Measurements from ENCODE around the gene ANAPC5. TPM values are rescaled to one million over a fixed set of nuclear protein-coding genes. Genes with fewer than 3 reads are reported as not detected.
"Not testable (repeated sequence)": the region's sequence is repeated elsewhere in the genome, so short reads cannot be mapped to it uniquely, and the experiment has no call there.

ANAPC5 gene
- total RNA-seq, 2 experiments from 2014 or later: 140 TPM

GRCh38 chr12:121384891-121385290 lies 32.7 kb upstream of the ANAPC5 start:
- not testable (repeated sequence) for DNase-seq; H3K9me3 Mint-ChIP-seq; H3K27ac Mint-ChIP-seq; H3K4me1 Mint-ChIP-seq; H3K36me3 Mint-ChIP-seq (ENCODE audit: low read depth); H3K4me3 Mint-ChIP-seq; H3K27me3 Mint-ChIP-seq
- CTCF ChIA-PET: interaction anchor here (0.8 to 1.8 kb wide), 2 partner anchors 57 to 62 kb away, joined by 3 to 6 read pairs; no protein-coding TSS in a partner anchor
- POLR2A ChIA-PET: interaction anchor here (0.6 kb wide), 1 partner anchor 16 kb away, joined by 4 read pairs; no protein-coding TSS in a partner anchor

GRCh38 chr12:121383601-121384021 lies 31.4 kb upstream of the ANAPC5 start:
- POLR2A ChIA-PET: interaction anchor here (0.6 to 0.7 kb wide), 2 partner anchors 9 to 12 kb away, joined by 3 to 4 read pairs; no protein-coding TSS in a partner anchor
- H3K4me3 Mint-ChIP-seq: no peak overlapping the region
- CTCF ChIA-PET: interaction anchor here (1.1 to 1.8 kb wide), 3 partner anchors 22 to 59 kb away, joined by 3 to 6 read pairs (median 3); partner anchors contain the start of gene ANAPC5

DNA sequence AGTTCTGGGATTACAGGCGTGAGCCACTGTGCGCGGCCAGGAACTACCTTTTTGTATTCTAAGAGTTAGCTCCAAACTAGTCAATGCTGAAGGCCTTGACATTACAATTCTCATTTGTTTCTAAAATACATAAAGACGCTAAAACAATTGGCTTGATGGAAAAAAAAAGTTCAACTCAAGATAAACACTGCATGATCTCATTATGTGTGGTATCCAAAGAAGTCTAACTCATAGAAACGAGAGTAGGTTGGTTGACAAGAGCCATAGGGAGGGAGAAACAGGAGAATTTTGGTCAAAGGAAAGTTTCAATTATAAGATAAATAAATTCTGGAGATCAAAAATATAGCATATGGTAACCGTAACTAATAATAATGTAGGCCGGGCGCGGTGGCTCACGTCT lies 27.7 kb upstream of the ANAPC5 start:
- no peak overlapping the region for H3K4me3 Mint-ChIP-seq
- H3K36me3 Mint-ChIP-seq (ENCODE audit: low read depth): no peaks in the 10 kb centered on the region
- peaks cover 2% of the 10 kb centered on the region for H3K9me3 Mint-ChIP-seq
- ChIA-PET POLR2A (no interaction called here), CTCF (no interaction called here)
- H3K27me3 Mint-ChIP-seq: peaks cover 5% of the 10 kb centered on the region
- no peak for DNase-seq
- H3K27ac Mint-ChIP-seq: no peak overlapping the region
- H3K4me1 Mint-ChIP-seq: no peaks in the 10 kb centered on the region

More at GRCh38 chr12:121383601-121384021, 31.4 kb upstream of the ANAPC5 start:
- Mint-ChIP-seq H3K36me3 (ENCODE audit: low read depth) (no peaks in the 10 kb centered on the region), H3K9me3 (no peaks in the 10 kb centered on the region), H3K4me1 (peaks cover 5% of the 10 kb centered on the region), H3K27me3 (peaks cover 4% of the 10 kb centered on the region), H3K27ac (no peak overlapping the region)
- DNase-seq: no peak

DNA sequence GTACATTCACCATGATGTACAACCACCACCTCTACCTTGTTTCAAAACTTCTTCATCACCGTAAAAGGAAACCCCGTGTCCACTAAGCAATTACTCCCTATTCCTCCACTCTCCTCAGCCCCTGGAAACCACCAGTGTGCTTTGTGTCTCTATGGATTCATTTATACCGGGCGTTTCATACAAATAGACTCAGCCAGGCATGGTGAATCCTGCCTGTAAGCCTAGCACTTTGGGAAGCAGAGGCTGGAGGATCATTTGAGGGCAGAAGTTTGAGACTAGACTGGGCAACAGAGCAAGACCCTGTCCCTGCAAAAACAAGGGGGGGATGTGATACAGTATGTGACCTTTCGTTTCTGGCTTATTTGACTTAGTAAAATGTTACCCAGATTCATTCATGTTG lies 26.5 kb upstream of the ANAPC5 start:
- Mint-ChIP-seq H3K4me1 (no peaks in the 10 kb centered on the region), H3K36me3 (ENCODE audit: low read depth) (no peaks in the 10 kb centered on the region), H3K27ac (no peak overlapping the region), H3K27me3 (peaks cover 5% of the 10 kb centered on the region), H3K9me3 (peaks cover 4% of the 10 kb centered on the region), H3K4me3 (no peak overlapping the region)
- ChIA-PET POLR2A (interaction anchor here (0.6 kb wide), 1 partner anchor 690 kb away, joined by 3 read pairs; no protein-coding TSS in a partner anchor), CTCF (no interaction called here)
- DNase-seq: no peak

DNA sequence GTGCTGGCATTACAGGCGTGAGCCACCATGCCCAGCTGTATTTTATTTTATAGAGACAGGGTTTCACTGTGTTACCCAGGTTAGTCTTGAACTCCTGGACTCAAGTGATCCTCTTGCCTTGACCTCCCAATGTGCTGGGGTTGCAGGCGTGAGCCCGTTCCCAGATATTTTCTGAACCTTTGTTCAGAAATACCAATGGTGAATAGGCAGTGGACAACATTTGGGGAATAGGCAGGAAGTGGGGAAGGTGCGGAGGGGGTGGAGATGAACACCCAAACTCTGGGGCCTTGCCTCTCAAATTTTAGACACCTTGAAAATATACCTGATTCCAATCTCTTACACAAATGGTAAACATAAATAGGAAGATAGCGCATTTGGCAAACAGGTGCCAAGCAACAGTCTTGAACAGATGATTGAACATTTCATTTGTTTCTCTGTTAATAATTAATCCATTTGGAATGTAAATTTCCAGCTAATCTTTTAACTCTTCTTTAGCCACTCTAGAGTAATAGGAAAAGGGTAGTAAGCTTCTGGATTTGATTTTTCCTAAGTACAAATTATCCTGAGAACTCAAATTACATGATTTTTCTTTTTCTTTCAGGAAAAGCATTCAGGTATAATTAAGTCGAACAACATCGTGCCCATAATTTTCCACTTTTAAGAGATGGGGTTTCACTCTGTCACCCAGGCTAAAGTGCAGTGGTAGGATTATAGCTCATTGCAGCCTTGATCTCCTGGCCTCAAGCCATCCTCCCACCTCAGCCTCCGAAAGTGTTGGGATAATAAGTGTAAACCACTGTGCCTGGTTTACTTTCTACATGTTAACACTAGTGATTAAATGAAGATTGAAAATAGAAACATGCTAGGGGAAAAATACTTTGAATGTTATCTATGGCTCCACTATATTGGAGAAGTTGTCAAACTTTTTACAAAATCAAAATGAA lies 24.8 kb upstream of the ANAPC5 start:
- no peaks in the 10 kb centered on the region for H3K4me1 Mint-ChIP-seq
- no peaks in the 10 kb centered on the region for H3K36me3 Mint-ChIP-seq (ENCODE audit: low read depth)
- POLR2A ChIA-PET: no interaction called here
- peaks cover 5% of the 10 kb centered on the region for H3K27me3 Mint-ChIP-seq
- peaks cover 4% of the 10 kb centered on the region for H3K9me3 Mint-ChIP-seq
- no peak overlapping the region for H3K4me3 Mint-ChIP-seq
- DNase-seq: no peak
- CTCF ChIA-PET: interaction anchor here (0.8 kb wide), 1 partner anchor 10 kb away, joined by 3 read pairs; no protein-coding TSS in a partner anchor
- H3K27ac Mint-ChIP-seq: no peak overlapping the region

DNA sequence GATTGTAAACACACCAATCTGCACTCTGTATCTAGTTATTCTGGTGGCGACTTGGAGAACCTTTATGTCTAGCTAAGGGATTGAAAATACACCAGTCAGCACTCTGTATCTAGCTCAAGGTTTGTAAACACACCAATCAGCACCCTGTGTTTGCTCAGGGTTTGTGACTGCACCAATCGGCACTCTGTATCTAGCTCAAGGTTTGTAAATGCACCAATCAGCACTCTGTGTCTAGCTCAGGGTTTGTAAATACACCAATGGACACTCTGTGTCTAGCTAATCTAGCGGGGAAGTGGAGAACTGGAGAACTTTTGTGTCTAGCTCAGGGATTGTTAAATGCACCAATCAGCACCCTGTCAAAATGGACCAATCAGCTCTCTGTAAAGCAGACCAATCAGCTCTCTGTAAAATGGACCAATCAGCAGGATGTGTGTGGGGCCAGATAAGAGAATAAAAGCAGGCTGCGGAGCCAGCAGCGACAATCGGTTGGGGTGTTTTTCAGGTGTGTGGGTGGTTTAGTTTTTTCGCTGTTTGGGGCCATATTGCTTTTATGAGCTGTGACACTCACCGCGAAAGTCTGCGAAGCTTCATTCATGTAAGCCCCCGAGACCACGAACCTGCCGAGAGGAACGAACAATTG lies 22.9 kb upstream of the ANAPC5 start:
- not testable (repeated sequence) for H3K4me1 Mint-ChIP-seq; DNase-seq; H3K27ac Mint-ChIP-seq; H3K9me3 Mint-ChIP-seq; H3K4me3 Mint-ChIP-seq; H3K36me3 Mint-ChIP-seq (ENCODE audit: low read depth); H3K27me3 Mint-ChIP-seq
- CTCF ChIA-PET: interaction anchor here (0.8 to 1.1 kb wide), 2 partner anchors 16 to 89 kb away, joined by 3 read pairs; no protein-coding TSS in a partner anchor
- POLR2A ChIA-PET: interaction anchor here (0.7 kb wide), 1 partner anchor 8 kb away, joined by 4 read pairs; no protein-coding TSS in a partner anchor

DNA sequence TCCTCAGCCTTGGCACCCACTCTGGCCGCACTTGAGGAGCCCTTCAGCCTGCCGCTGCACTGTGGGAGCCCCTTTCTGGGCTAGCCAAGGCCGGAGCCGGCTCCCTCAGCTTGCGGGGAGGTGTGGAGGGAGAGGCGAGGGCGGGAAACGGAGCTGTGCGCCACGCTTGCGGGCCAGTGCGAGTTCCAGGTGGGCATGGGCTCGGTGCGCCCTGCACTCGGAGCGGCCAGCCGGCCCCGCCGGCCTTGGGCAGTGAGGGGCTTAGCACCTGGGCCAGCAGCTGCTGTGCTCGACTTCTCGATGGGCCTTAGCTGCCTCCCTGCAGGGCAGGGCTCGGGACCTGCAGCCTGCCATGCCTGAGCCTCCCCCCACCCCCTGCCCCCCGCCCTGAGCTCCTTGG lies 22.1 kb upstream of the ANAPC5 start:
- H3K27ac Mint-ChIP-seq; H3K27me3 Mint-ChIP-seq; H3K36me3 Mint-ChIP-seq (ENCODE audit: low read depth); H3K4me1 Mint-ChIP-seq; H3K4me3 Mint-ChIP-seq; H3K9me3 Mint-ChIP-seq; DNase-seq: not testable (repeated sequence)
- ChIA-PET CTCF (interaction anchor here (0.6 to 0.8 kb wide), 3 partner anchors 89 to 439 kb away, joined by 3 to 4 read pairs (median 3); no protein-coding TSS in a partner anchor), POLR2A (interaction anchor here (0.7 kb wide), 1 partner anchor 9 kb away, joined by 4 read pairs; no protein-coding TSS in a partner anchor)

- POLR2A ChIA-PET: no interaction called here
- Mint-ChIP-seq H3K27ac (no peak overlapping the region), H3K27me3 (peaks cover 4% of the 10 kb centered on the region), H3K4me1 (no peaks in the 10 kb centered on the region), H3K4me3 (no peak overlapping the region), H3K36me3 (ENCODE audit: low read depth) (no peaks in the 10 kb centered on the region), H3K9me3 (peaks cover 4% of the 10 kb centered on the region)
- DNase-seq: no peak
- CTCF ChIA-PET: interaction anchor here (0.6 to 1.5 kb wide), 4 partner anchors 13 to 439 kb away, joined by 3 to 4 read pairs (median 3); no protein-coding TSS in a partner anchor
Observed at GRCh38 chr12:121373755-121374154, 21.5 kb upstream of the ANAPC5 start.

GRCh38 chr12:121371404-121371803 lies 19.2 kb upstream of the ANAPC5 start:
- no peaks in the 10 kb centered on the region for H3K36me3 Mint-ChIP-seq (ENCODE audit: low read depth)
- DNase-seq: no peak
- no peaks in the 10 kb centered on the region for H3K4me1 Mint-ChIP-seq
- H3K4me3 Mint-ChIP-seq: no peak overlapping the region
- POLR2A ChIA-PET: no interaction called here
- H3K27ac Mint-ChIP-seq: no peak overlapping the region
- H3K27me3 Mint-ChIP-seq: peaks cover 2% of the 10 kb centered on the region
- H3K9me3 Mint-ChIP-seq: peaks cover 4% of the 10 kb centered on the region
- CTCF ChIA-PET: interaction anchor here (0.7 kb wide), 1 partner anchor 1354 kb away, joined by 9 read pairs; no protein-coding TSS in a partner anchor

DNA sequence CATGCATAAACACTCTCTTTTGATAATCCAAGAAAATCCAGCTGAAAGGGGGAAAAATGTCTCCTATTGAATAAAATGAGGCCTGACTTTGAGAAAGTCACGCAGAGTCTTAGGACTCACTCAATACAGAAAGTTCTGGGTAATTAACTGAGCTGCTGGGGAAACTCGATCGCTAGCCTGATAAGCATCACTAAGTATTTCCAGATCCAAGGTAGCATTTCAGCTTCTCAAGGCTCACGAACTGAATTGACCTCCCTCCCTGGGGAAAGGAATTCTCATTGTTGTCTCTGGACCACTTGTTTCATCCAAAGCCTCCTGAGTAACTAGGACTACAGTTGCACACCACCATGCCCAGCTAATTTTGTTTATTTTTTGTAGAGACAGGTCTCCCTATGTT lies 13.8 kb upstream of the ANAPC5 start:
- no peaks in the 10 kb centered on the region for H3K9me3 Mint-ChIP-seq
- no peak overlapping the region for H3K27ac Mint-ChIP-seq
- peaks cover 5% of the 10 kb centered on the region for H3K4me1 Mint-ChIP-seq
- H3K4me3 Mint-ChIP-seq: no peak overlapping the region
- CTCF ChIA-PET: interaction anchor here (1.3 kb wide), 1 partner anchor 10 kb away, joined by 3 read pairs; no protein-coding TSS in a partner anchor
- POLR2A ChIA-PET: no interaction called here
- peaks cover 21% of the 10 kb centered on the region for H3K27me3 Mint-ChIP-seq
- H3K36me3 Mint-ChIP-seq (ENCODE audit: low read depth): no peaks in the 10 kb centered on the region
- no peak for DNase-seq

GRCh38 chr12:121365416-121366062 lies 13.3 kb upstream of the ANAPC5 start:
- peaks cover 21% of the 10 kb centered on the region for H3K27me3 Mint-ChIP-seq
- H3K27ac Mint-ChIP-seq: no peak overlapping the region
- POLR2A ChIA-PET: no interaction called here
- no peak for DNase-seq
- CTCF ChIA-PET: interaction anchor here (0.6 to 2.0 kb wide), 3 partner anchors 14 to 336 kb away, joined by 3 to 6 read pairs (median 4); partner anchors contain the start of gene ANAPC5
- H3K4me3 Mint-ChIP-seq: no peak overlapping the region
- no peaks in the 10 kb centered on the region for H3K36me3 Mint-ChIP-seq (ENCODE audit: low read depth)
- H3K4me1 Mint-ChIP-seq: peaks cover 5% of the 10 kb centered on the region
- no peaks in the 10 kb centered on the region for H3K9me3 Mint-ChIP-seq

- H3K27ac Mint-ChIP-seq: no peak overlapping the region
- H3K4me1 Mint-ChIP-seq: peaks cover 5% of the 10 kb centered on the region
- peaks cover 19% of the 10 kb centered on the region for H3K27me3 Mint-ChIP-seq
- no peak overlapping the region for H3K4me3 Mint-ChIP-seq
- no peaks in the 10 kb centered on the region for H3K9me3 Mint-ChIP-seq
- CTCF ChIA-PET: interaction anchor here (0.5 to 2.0 kb wide), 2 partner anchors 13 to 44 kb away, joined by 5 to 6 read pairs; partner anchors contain the start of gene ANAPC5
- DNase-seq: no peak
- H3K36me3 Mint-ChIP-seq (ENCODE audit: low read depth): no peaks in the 10 kb centered on the region
- POLR2A ChIA-PET: no interaction called here
Observed at GRCh38 chr12:121364683-121365121, 12.5 kb upstream of the ANAPC5 start.
